Esophagus muscularis mucosa (tissue), 4 donors: ENCODE measurements around the gene ETFDH. TPM values are rescaled to one million over a fixed set of nuclear protein-coding genes. Genes with fewer than 3 reads are reported as not detected.

ENCODE experiments used
- DNase-seq: peaks from one replicate; pipeline ENCODE4 v3.0.0-alpha.2; 2017; ENCODE audit errors: extremely low spot score
- H3K27ac ChIP-seq, 4 donors: fragments of 200-600 bp; sonication (generic); replicated peaks in 1 of 4; 1 replicate in 3 of 4; 2 replicates in 1 of 4; pipeline ENCODE4 v1.5.1; 2016 to 2019; ENCODE audit warnings: mild to moderate bottlenecking in 1 of 4
- H3K27me3 ChIP-seq, 4 donors: fragments of 200-600 bp; sonication (generic); one replicate each; pipeline versions ENCODE4 v1.5.1 to v1.6.0; 2016 to 2019
- H3K36me3 ChIP-seq, 4 donors: fragments of 200-600 bp; sonication (generic); one replicate each; pipeline ENCODE4 v1.5.1; 2016 to 2019
- H3K4me1 ChIP-seq, 4 donors: fragments of 200-600 bp; sonication (generic); one replicate each; pipeline ENCODE4 v1.5.1; 2016 to 2019
- H3K4me3 ChIP-seq, 4 donors: fragments of 200-600 bp; sonication (generic); 1 replicate in 2 of 4; 2 replicates in 2 of 4; pipeline ENCODE4 v1.5.1; 2016 to 2019; ENCODE audit warnings: mild to moderate bottlenecking in 4 of 4, moderate library complexity in 1 of 4
- H3K9me3 ChIP-seq, 4 donors: fragments of 200-600 bp; sonication (generic); 1 replicate in 3 of 4; 2 replicates in 1 of 4; pipeline ENCODE4 v1.5.1; 2016 to 2019
- EP300 ChIP-seq: sonication (generic); formaldehyde crosslinking; IDR thresholded peaks from one replicate; pipeline ENCODE4 v1.6.1; 2017; ENCODE audit warnings: antibody characterized with exemption
- POLR2A ChIP-seq: fragments of 450-650 bp; IDR thresholded peaks from one replicate; pipeline ENCODE4 v1.6.1; 2017; ENCODE audit warnings: antibody characterized with exemption, moderate library complexity, mild to moderate bottlenecking, low read depth
- POLR2AphosphoS5 ChIP-seq, 2 donors: sonication (generic); formaldehyde crosslinking; IDR thresholded peaks; one replicate each; pipeline ENCODE4 v1.6.1; 2017; ENCODE audit warnings: antibody characterized with exemption in 2 of 2
- WGBS: methylation state at CpG from one replicate; pipeline ENCODE4 v1.1.5; 2018; 5-methylcytosine and 5-hydroxymethylcytosine counted together
- intact Hi-C: fragments of 100-400 bp; cut with DNase I; formaldehyde crosslinking; loops from one replicate; pipeline ENCODE4 v1.15.1; 2023
- total RNA-seq, 4 donors: library from RNA; depleted of rRNA; stranded (reverse); fragments of >200 nt; gene quantifications; one replicate each; pipeline versions ENCODE4 v1.1.0 to v1.2.1, GENCODE V29; 2016
- TF ChIP-seq, protein P1 (sequence below), 3 experiments: fragments of 200-600 bp in 2 of 3; fragments of 450-650 bp in 1 of 3; sonication (generic) in 2 of 3; IDR thresholded peaks; one replicate each; pipeline ENCODE4 v1.5.1; 2017 to 2019; ENCODE audit warnings: antibody characterized with exemption in 3 of 3, mild to moderate bottlenecking in 2 of 3, moderate library complexity in 1 of 3

ETFDH gene
- total RNA-seq, 4 donors from 2014 or later: 33.4 to 40.1 (median 35.6) TPM

DNA sequence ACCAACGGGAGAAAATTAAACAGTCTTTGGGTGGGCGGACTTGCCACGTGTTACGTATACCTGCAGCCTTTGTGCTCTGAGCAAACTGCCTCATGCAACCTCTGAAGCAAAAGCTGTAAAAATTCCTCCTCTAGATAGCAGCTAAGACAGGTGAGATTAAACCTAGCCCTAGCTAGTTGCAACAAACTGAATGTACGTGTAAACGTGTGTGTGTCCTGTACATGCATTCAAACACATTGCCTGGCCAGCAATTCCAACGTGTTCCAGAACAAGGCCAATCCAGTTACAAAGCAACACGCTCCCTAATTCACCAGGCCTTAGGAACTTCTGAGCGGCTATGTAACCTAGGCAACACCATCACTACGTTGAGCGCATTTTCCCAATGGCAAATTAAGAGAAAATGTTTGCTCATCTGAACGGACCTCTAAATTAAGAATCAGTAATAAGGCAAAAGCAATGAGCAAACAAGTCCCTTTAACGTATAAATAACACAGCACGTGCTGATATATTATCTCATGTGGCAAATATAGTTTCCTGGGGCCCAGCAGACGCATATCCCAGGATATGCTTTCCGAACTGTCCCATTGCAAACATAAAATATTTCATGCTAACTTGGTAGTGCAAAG, 50.3 kb downstream of the ETFDH start:
- Histone ChIP-seq H3K27me3 (no peaks in the 10 kb centered on the region), H3K36me3 (peaks cover 0 to 38% (median 29%) of the 10 kb centered on the region in 4 donors), H3K9me3 (no peaks in the 10 kb centered on the region), H3K4me3 (peak overlapping the region; percentile 79 to 91 (median 88)), H3K4me1 (peaks cover 14 to 24% (median 20%) of the 10 kb centered on the region in 4 donors), H3K27ac (peak overlapping the region; percentile 88 to 95 (median 91))
- 13% methylated on average over 16 of the region's 16 CpGs for WGBS
- TF ChIP-seq EP300 (no peak), POLR2AphosphoS5 (IDR thresholded peaks at IDR 0.05) (no peak), POLR2A (no peak)
- TF ChIP-seq, protein P1, sequence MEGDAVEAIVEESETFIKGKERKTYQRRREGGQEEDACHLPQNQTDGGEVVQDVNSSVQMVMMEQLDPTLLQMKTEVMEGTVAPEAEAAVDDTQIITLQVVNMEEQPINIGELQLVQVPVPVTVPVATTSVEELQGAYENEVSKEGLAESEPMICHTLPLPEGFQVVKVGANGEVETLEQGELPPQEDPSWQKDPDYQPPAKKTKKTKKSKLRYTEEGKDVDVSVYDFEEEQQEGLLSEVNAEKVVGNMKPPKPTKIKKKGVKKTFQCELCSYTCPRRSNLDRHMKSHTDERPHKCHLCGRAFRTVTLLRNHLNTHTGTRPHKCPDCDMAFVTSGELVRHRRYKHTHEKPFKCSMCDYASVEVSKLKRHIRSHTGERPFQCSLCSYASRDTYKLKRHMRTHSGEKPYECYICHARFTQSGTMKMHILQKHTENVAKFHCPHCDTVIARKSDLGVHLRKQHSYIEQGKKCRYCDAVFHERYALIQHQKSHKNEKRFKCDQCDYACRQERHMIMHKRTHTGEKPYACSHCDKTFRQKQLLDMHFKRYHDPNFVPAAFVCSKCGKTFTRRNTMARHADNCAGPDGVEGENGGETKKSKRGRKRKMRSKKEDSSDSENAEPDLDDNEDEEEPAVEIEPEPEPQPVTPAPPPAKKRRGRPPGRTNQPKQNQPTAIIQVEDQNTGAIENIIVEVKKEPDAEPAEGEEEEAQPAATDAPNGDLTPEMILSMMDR (IDR thresholded peaks at IDR 0.05): no peak
- no peak for DNase-seq
- intact Hi-C loops: loop anchor here (5.0 to 10.0 kb wide), 3 partner anchors 45 to 480 kb away; partner anchors contain the start of gene FNIP2

DNA sequence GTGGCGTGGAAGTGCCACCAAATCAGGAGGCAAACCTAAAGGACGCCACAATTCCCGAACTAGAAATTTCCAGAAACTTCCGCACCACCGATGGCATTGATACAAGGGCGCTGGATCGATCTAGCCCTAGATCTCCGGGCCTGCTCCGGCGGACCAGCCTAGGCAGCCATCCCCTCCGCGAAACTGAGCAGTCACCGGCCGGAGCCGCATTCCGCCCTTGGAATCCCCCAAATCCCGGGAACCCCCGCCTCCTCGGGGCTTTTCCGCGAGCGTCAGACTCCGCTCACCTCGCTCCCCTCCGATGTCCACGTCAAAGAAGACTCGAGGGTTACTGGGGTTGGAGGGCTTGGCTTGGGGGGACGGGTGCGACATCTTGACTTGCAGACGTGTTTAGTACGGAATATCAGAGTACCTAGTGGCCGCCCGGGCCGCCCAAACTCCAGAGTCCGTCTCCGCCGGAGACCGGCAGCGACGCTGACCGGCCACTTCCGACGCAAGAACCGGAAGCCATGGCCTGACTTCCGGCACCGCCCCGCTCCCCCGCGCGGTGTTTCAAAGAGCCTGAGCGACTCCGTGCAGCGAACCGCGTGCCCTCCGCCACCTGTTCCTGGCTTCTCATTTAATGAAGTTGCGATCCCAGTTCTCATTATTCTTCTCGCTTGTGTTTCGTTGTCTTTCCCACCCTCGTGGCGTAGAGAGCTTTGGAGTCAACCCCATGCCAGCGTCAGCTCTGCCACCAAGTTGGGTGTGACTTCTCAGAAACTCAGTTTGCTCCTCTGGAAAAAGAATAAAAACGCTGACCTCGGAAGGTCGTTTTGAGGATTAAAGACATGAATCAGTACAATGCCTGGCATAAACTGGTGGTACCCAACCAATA, 51.1 kb downstream of the ETFDH start, which contains the start of gene PPID:
Gene PPID (minus strand): TSS at position 480 of the 877 bp plus-strand sequence. CDS start 108 bp downstream, at position 372.
- Histone ChIP-seq H3K27ac (peak within 1 kb of the TSS; percentile 88 to 95 (median 91)), H3K4me1 (peaks cover 14 to 24% (median 20%) of the 10 kb centered on the region in 4 donors), H3K4me3 (peak within 1 kb of the TSS; percentile 79 to 91 (median 88)), H3K9me3 (no peaks in the 10 kb centered on the region), H3K36me3 (peaks cover 0 to 31% (median 23%) of the 10 kb centered on the region in 4 donors), H3K27me3 (no peaks in the 10 kb centered on the region)
- intact Hi-C loops: loop anchor here (5.0 to 10.0 kb wide), 3 partner anchors 44 to 479 kb away; partner anchors contain the start of gene FNIP2
- WGBS: 0% methylated on average over 37 of the region's 65 CpGs
- DNase-seq: peak; percentile 95
- no peak for TF ChIP-seq EP300
- TF ChIP-seq POLR2A: peak; percentile 36
- TF ChIP-seq, protein P1 (IDR thresholded peaks at IDR 0.05): no peak
- TF ChIP-seq POLR2AphosphoS5 (IDR thresholded peaks at IDR 0.05): peak; percentile 86

DNA sequence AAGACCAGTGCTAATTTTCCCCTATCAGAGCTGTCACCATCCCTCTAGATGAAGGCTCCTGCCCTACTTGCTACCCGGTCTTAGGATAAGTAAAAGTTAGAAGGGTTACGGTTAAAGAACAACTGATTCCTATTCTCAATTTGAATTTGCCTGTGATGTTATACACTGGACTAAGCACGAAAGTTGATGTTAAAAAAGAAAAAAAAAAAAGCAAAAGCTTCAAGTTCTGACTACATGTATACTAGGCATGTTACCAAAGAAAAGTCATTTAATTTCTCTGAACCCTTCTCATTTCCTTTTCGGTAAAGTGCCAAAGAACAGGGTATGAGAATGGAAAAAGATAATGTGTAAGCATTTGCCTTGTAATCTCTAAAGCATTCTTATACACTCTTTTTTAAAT, 52.5 kb downstream of the ETFDH start:
- 91% methylated on average over 4 of the region's 4 CpGs for WGBS
- Histone ChIP-seq H3K4me3 (no peak overlapping the region), H3K27ac (no peak overlapping the region), H3K4me1 (peaks cover 14 to 25% (median 20%) of the 10 kb centered on the region in 4 donors), H3K9me3 (no peaks in the 10 kb centered on the region), H3K27me3 (no peaks in the 10 kb centered on the region), H3K36me3 (peaks cover 0 to 16% (median 9%) of the 10 kb centered on the region in 4 donors)
- no peak for TF ChIP-seq EP300
- no peak for TF ChIP-seq POLR2A
- TF ChIP-seq POLR2AphosphoS5 (IDR thresholded peaks at IDR 0.05): no peak
- TF ChIP-seq, protein P1 (IDR thresholded peaks at IDR 0.05): no peak
- no peak for DNase-seq
- intact Hi-C loops: loop anchor here (5.0 to 10.0 kb wide), 4 partner anchors 43 to 478 kb away; partner anchors contain the start of genes FNIP2 and RAPGEF2

DNA sequence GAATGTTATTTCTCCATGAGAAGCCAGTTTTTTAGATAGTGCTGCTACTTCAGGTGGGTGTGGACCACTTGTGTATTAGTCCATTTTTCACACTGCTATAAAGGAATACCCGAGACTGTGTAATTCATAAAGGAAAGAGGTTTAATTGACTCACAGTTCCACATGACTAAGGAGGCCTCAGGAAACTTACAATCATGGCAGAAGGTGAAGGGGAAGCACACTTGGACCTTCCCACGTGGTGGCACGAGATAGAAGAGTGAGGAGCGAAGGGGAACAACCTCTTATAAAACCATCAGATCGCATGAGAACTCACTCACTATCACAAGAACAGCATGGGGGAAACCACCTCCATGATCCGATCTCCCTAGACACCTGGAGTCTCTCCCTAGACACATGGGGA, 54.5 kb downstream of the ETFDH start:
- no peaks in the 10 kb centered on the region for H3K36me3 ChIP-seq
- TF ChIP-seq POLR2AphosphoS5 (IDR thresholded peaks at IDR 0.05) (no peak), POLR2A (no peak), EP300 (no peak)
- TF ChIP-seq, protein P1 (IDR thresholded peaks at IDR 0.05): no peak
- intact Hi-C loops: loop anchor here (5.0 to 10.0 kb wide), 2 partner anchors 376 to 448 kb away; partner anchors contain the start of gene RAPGEF2
- no peak for DNase-seq
- no peak overlapping the region for H3K4me3 ChIP-seq
- H3K4me1 ChIP-seq: peaks cover 12 to 23% (median 19%) of the 10 kb centered on the region in 4 donors
- H3K27me3 ChIP-seq: no peaks in the 10 kb centered on the region
- WGBS: 85% methylated on average over 6 of the region's 6 CpGs
- H3K9me3 ChIP-seq: no peaks in the 10 kb centered on the region
- no peak overlapping the region for H3K27ac ChIP-seq
